K562 (cell line): Measurements from ENCODE around the gene CLDN7. TPM values are rescaled to one million over a fixed set of nuclear protein-coding genes. Genes with fewer than 3 reads are reported as not detected.

Experiments
- EHMT2 ChIP-seq: fragments of 450-650 bp; IDR thresholded peaks from 2 replicates; pipeline ENCODE4 v1.6.1; 2018; ENCODE audit warnings: antibody characterized with exemption
- KLF16 ChIP-seq: IDR thresholded peaks from 2 replicates; pipeline ENCODE4 v1.6.1; 2016; ENCODE audit warnings: antibody characterized with exemption
- NR2C2 ChIP-seq, 2 experiments: fragments of 200-800 bp in 1 of 2; sonication (Bioruptor generic) in 1 of 2; sonication (generic) in 1 of 2; formaldehyde crosslinking in 1 of 2; IDR thresholded peaks; 2 replicates each; pipeline versions ENCODE4 v1.6.1 to v1.8.0; 2016 to 2022; ENCODE audit warnings: mild to moderate bottlenecking in 1 of 2, missing compliant biosample characterization in 1 of 2, missing genetic modification characterization in 1 of 2, missing genetic modification reagents in 1 of 2
- VEZF1 ChIP-seq: fragments of 200-800 bp; sonication (Bioruptor generic); IDR thresholded peaks from 2 replicates; pipeline ENCODE4 v1.6.1; 2017; ENCODE audit warnings: missing genetic modification characterization, missing compliant biosample characterization
- ZKSCAN1 ChIP-seq: fragments of 150-350 bp; IDR thresholded peaks from 2 replicates; pipeline ENCODE4 v1.6.1; 2016; ENCODE audit warnings: low read depth, low read length
- ZMIZ1 ChIP-seq, 2 experiments: fragments of 150-350 bp in 1 of 2; IDR thresholded peaks; 2 replicates each; pipeline ENCODE4 v1.6.1; 2012 to 2016; ENCODE audit warnings: low read depth in 2 of 2, low read length in 2 of 2, mild to moderate bottlenecking in 1 of 2, moderate library complexity in 1 of 2
- ZNF134 ChIP-seq: fragments of 250-450 bp; sonication (Bioruptor Pico); conservative IDR thresholded peaks from 2 replicates; pipeline ENCODE4 v1.4.0; 2020
- ZNF140 ChIP-seq: fragments of 250-450 bp; sonication (Bioruptor Pico); IDR thresholded peaks from 2 replicates; pipeline ENCODE4 v1.8.0; 2021; ENCODE audit warnings: moderate library complexity, mild to moderate bottlenecking, inconsistent platforms
- microRNA counts: library from miRNA; unstranded; fragments of <30 nt; microRNA quantifications from one replicate; lab custom pipeline; 2016
- microRNA-seq: library from miRNA; unstranded; fragments of <30 nt; microRNA quantifications from one replicate; pipeline ENCODE4, GENCODE V29; 2018; ENCODE audit warnings: borderline microRNAs expressed
- polyA plus RNA-seq, 8 experiments: library from polyadenylated mRNA; depleted of rRNA in 4 of 8; stranded (reverse) in 5 of 8; unstranded in 3 of 8; fragments of >200 nt; fragmentation: Nextera tagmentation in 2 of 8; fragmentation: Illumina TruSeq in 1 of 8; extraction: Ambion mirVana in 2 of 8; extraction: Trizol in 1 of 8; gene quantifications; 2 replicates each; pipeline versions ENCODE4 v1.2.1 to v1.2.3, GENCODE V29; 2011 to 2014; ENCODE audit warnings: inconsistent platforms in 1 of 8, missing spikeins in 1 of 8
- small RNA-seq: library from RNA; depleted of rRNA; stranded (forward); fragments of <200 nt; gene quantifications from one replicate; pipeline ENCODE3, GENCODE V24; 2014
- total RNA-seq, 7 experiments: library from RNA; depleted of rRNA in 6 of 7; stranded (reverse); fragments of >200 nt in 6 of 7; fragmentation: Illumina TruSeq in 2 of 7; extraction: Trizol in 2 of 7; gene quantifications; 2 replicates each; pipeline versions ENCODE4 v1.2.1 to v1.2.3, GENCODE V29; 2011 to 2021; ENCODE audit warnings: low replicate concordance in 1 of 7

The CLDN7 gene
- total and polyA plus RNA-seq, 9 of the 15 experiments (the other 6 are each of a cell fraction or from before 2014, with no cell fraction given), result 2.2 to 14.5 (median 7.6) TPM

- no peak for TF ChIP-seq ZMIZ1 (IDR thresholded peaks at IDR 0.05; ENCODE audit: low read depth in 2 of 2, low read length in 2 of 2)
- no peak for TF ChIP-seq ZKSCAN1
- TF ChIP-seq VEZF1, result no peak
- no peak for TF ChIP-seq ZNF134 (CRISPR knock-in tag)
- no peak for TF ChIP-seq KLF16
- TF ChIP-seq NR2C2 (CRISPR knock-in tag; IDR thresholded peaks at IDR 0.05), result no peak
- TF ChIP-seq NR2C2 (tag; IDR thresholded peaks at IDR 0.05), result no peak
- TF ChIP-seq EHMT2, result no peak
- TF ChIP-seq ZNF140 (CRISPR knock-in tag), result no peak
- TF ChIP-seq, all 486 proteins: peak for 0
Observed at GRCh38 chr17:7211491-7212273, 50.6 kb downstream of the CLDN7 start (continued).

MicroRNAs within 50 kb of the gene (microRNA counts, 767-probe panel; counts per million panel counts)
- microRNA hsa-miR-324-3p (lab: Ali Mortazavi, UCI) (not detected), microRNA hsa-miR-324-5p (lab: Ali Mortazavi, UCI) (3,928 counts per million, percentile 80 among the panel's probes with 10 or more counts)

Small RNA genes within 50 kb of the gene (microRNA-seq; reads per million reads assigned to microRNA genes)
- gene MIR324, result 572 reads per million, percentile 89 among the genes with 10 or more reads in this experiment

Small RNA genes within 50 kb of the gene (small RNA-seq; reads per million reads assigned to genes)
- gene MIR324 (6.5 reads per million, percentile 94 among the genes with 10 or more reads in this experiment), gene RF00019 (not detected)

Other genes with a start within 250 kb of the CLDN7 start
Only the 7 nearest of the 35 such genes appear.
- gene DVL2, start 28.0 kb downstream of the CLDN7 start, total RNA-seq (2014; rRNA removed), result 39.1 and 42.9 TPM in 2 replicates
- 10.7 and 12.0 TPM in 2 replicates for gene DVL2, start 28.0 kb downstream of the CLDN7 start, total RNA-seq (2014; rRNA removed; fragmentation: Illumina TruSeq; extraction: Trizol)
- 24.3 and 25.9 TPM in 2 replicates for gene DVL2, start 28.0 kb downstream of the CLDN7 start, total RNA-seq (2015; rRNA removed; fragmentation: Illumina TruSeq; extraction: Trizol)
- 44.6 and 49.5 TPM in 2 replicates for gene DVL2, start 28.0 kb downstream of the CLDN7 start, total RNA-seq (2021)
- gene DVL2, start 28.0 kb downstream of the CLDN7 start, polyA plus RNA-seq (2011; rRNA removed), result 3.9 and 7.2 TPM in 2 replicates
- gene DVL2, start 28.0 kb downstream of the CLDN7 start, polyA plus RNA-seq (2014; fragmentation: Illumina TruSeq; extraction: Trizol), result 34.0 and 35.5 TPM in 2 replicates
- gene DVL2, start 28.0 kb downstream of the CLDN7 start, polyA plus RNA-seq (2014; fragmentation: Nextera tagmentation; extraction: Ambion mirVana), result 1 to 10 TPM; 1.3 TPM
- 25.8 and 28.5 TPM in 2 replicates for gene DVL2, start 28.0 kb downstream of the CLDN7 start, polyA plus RNA-seq (2014; rRNA removed)
- gene PHF23, start 23.0 kb downstream of the CLDN7 start, total RNA-seq (2014; rRNA removed), result 39.0 and 49.9 TPM in 2 replicates
- gene PHF23, start 23.0 kb downstream of the CLDN7 start, total RNA-seq (2014; rRNA removed; fragmentation: Illumina TruSeq; extraction: Trizol), result 27.8 and 28.1 TPM in 2 replicates
- gene PHF23, start 23.0 kb downstream of the CLDN7 start, total RNA-seq (2015; rRNA removed; fragmentation: Illumina TruSeq; extraction: Trizol), result 50.1 and 51.1 TPM in 2 replicates
- gene PHF23, start 23.0 kb downstream of the CLDN7 start, total RNA-seq (2021), result 33.7 and 38.6 TPM in 2 replicates
- gene PHF23, start 23.0 kb downstream of the CLDN7 start, polyA plus RNA-seq (2011; rRNA removed), result 25.0 and 32.7 TPM in 2 replicates
- 53.1 and 87.5 TPM in 2 replicates for gene PHF23, start 23.0 kb downstream of the CLDN7 start, polyA plus RNA-seq (2014; fragmentation: Illumina TruSeq; extraction: Trizol)
- 1 to 10 TPM; 7.4 TPM for gene PHF23, start 23.0 kb downstream of the CLDN7 start, polyA plus RNA-seq (2014; fragmentation: Nextera tagmentation; extraction: Ambion mirVana)
- 34.1 and 36.1 TPM in 2 replicates for gene PHF23, start 23.0 kb downstream of the CLDN7 start, polyA plus RNA-seq (2014; rRNA removed)
- gene GABARAP, start 20.0 kb downstream of the CLDN7 start, total RNA-seq (2014; rRNA removed), result 47.5 and 75.8 TPM in 2 replicates
- 104 and 117 TPM in 2 replicates for gene GABARAP, start 20.0 kb downstream of the CLDN7 start, total RNA-seq (2014; rRNA removed; fragmentation: Illumina TruSeq; extraction: Trizol)
- 114 TPM in 2 replicates for gene GABARAP, start 20.0 kb downstream of the CLDN7 start, total RNA-seq (2015; rRNA removed; fragmentation: Illumina TruSeq; extraction: Trizol)
- gene GABARAP, start 20.0 kb downstream of the CLDN7 start, total RNA-seq (2021), result 152 and 155 TPM in 2 replicates
- gene GABARAP, start 20.0 kb downstream of the CLDN7 start, polyA plus RNA-seq (2011; rRNA removed), result 152 and 170 TPM in 2 replicates
- gene GABARAP, start 20.0 kb downstream of the CLDN7 start, polyA plus RNA-seq (2014; fragmentation: Illumina TruSeq; extraction: Trizol), result 309 and 373 TPM in 2 replicates
- gene GABARAP, start 20.0 kb downstream of the CLDN7 start, polyA plus RNA-seq (2014; fragmentation: Nextera tagmentation; extraction: Ambion mirVana), result 100 to 1,000 TPM; 246 to 279 TPM
- 130 and 135 TPM in 2 replicates for gene GABARAP, start 20.0 kb downstream of the CLDN7 start, polyA plus RNA-seq (2014; rRNA removed)
- 28.5 and 34.9 TPM in 2 replicates for gene CTDNEP1, start 10.7 kb downstream of the CLDN7 start, total RNA-seq (2014; rRNA removed)
- 16.6 and 17.8 TPM in 2 replicates for gene CTDNEP1, start 10.7 kb downstream of the CLDN7 start, total RNA-seq (2014; rRNA removed; fragmentation: Illumina TruSeq; extraction: Trizol)
- gene CTDNEP1, start 10.7 kb downstream of the CLDN7 start, total RNA-seq (2015; rRNA removed; fragmentation: Illumina TruSeq; extraction: Trizol), result 22.4 and 23.0 TPM in 2 replicates
- 98.9 and 102 TPM in 2 replicates for gene CTDNEP1, start 10.7 kb downstream of the CLDN7 start, total RNA-seq (2021)
- gene CTDNEP1, start 10.7 kb downstream of the CLDN7 start, polyA plus RNA-seq (2011; rRNA removed), result 61.4 and 81.4 TPM in 2 replicates
- 146 and 150 TPM in 2 replicates for gene CTDNEP1, start 10.7 kb downstream of the CLDN7 start, polyA plus RNA-seq (2014; fragmentation: Illumina TruSeq; extraction: Trizol)
- gene CTDNEP1, start 10.7 kb downstream of the CLDN7 start, polyA plus RNA-seq (2014; fragmentation: Nextera tagmentation; extraction: Ambion mirVana), result 10 to 100 TPM; 10.7 to 13.0 TPM
- gene CTDNEP1, start 10.7 kb downstream of the CLDN7 start, polyA plus RNA-seq (2014; rRNA removed), result 64.6 and 74.6 TPM in 2 replicates
- gene ELP5, start 10.3 kb downstream of the CLDN7 start, total RNA-seq (2014; rRNA removed), result 52.9 and 65.1 TPM in 2 replicates
- gene ELP5, start 10.3 kb downstream of the CLDN7 start, total RNA-seq (2014; rRNA removed; fragmentation: Illumina TruSeq; extraction: Trizol), result 25.5 and 25.7 TPM in 2 replicates
- gene ELP5, start 10.3 kb downstream of the CLDN7 start, total RNA-seq (2015; rRNA removed; fragmentation: Illumina TruSeq; extraction: Trizol), result 36.6 and 38.1 TPM in 2 replicates
- gene ELP5, start 10.3 kb downstream of the CLDN7 start, total RNA-seq (2021), result 61.1 and 61.4 TPM in 2 replicates
- gene ELP5, start 10.3 kb downstream of the CLDN7 start, polyA plus RNA-seq (2011; rRNA removed), result 41.1 and 45.5 TPM in 2 replicates
- 67.2 and 72.9 TPM in 2 replicates for gene ELP5, start 10.3 kb downstream of the CLDN7 start, polyA plus RNA-seq (2014; fragmentation: Illumina TruSeq; extraction: Trizol)
- 10 to 100 TPM; 48.8 to 77.9 TPM for gene ELP5, start 10.3 kb downstream of the CLDN7 start, polyA plus RNA-seq (2014; fragmentation: Nextera tagmentation; extraction: Ambion mirVana)
- gene ELP5, start 10.3 kb downstream of the CLDN7 start, polyA plus RNA-seq (2014; rRNA removed), result 72.9 and 90.0 TPM in 2 replicates
- 1.8 and 2.5 TPM in 2 replicates for gene SLC2A4, start 19.2 kb upstream of the CLDN7 start, total RNA-seq (2014; rRNA removed)
- 0.80 and 0.89 TPM in 2 replicates for gene SLC2A4, start 19.2 kb upstream of the CLDN7 start, total RNA-seq (2014; rRNA removed; fragmentation: Illumina TruSeq; extraction: Trizol)
- gene SLC2A4, start 19.2 kb upstream of the CLDN7 start, total RNA-seq (2015; rRNA removed; fragmentation: Illumina TruSeq; extraction: Trizol), result 0.57 and 0.83 TPM in 2 replicates
- gene SLC2A4, start 19.2 kb upstream of the CLDN7 start, total RNA-seq (2021), result 3.4 and 3.5 TPM in 2 replicates
- 0.74 and 1.6 TPM in 2 replicates for gene SLC2A4, start 19.2 kb upstream of the CLDN7 start, polyA plus RNA-seq (2011; rRNA removed)
- 1.8 and 1.9 TPM in 2 replicates for gene SLC2A4, start 19.2 kb upstream of the CLDN7 start, polyA plus RNA-seq (2014; fragmentation: Illumina TruSeq; extraction: Trizol)
- gene SLC2A4, start 19.2 kb upstream of the CLDN7 start, polyA plus RNA-seq (2014; fragmentation: Nextera tagmentation; extraction: Ambion mirVana), result 1 to 10 TPM; 1.0 to 1.6 TPM
- gene SLC2A4, start 19.2 kb upstream of the CLDN7 start, polyA plus RNA-seq (2014; rRNA removed), result 1.5 and 2.6 TPM in 2 replicates
- gene YBX2, start 32.2 kb upstream of the CLDN7 start, total RNA-seq (2014; rRNA removed), result 0.12 and 0.59 TPM in 2 replicates
- not detected in 2 replicates for gene YBX2, start 32.2 kb upstream of the CLDN7 start, total RNA-seq (2014; rRNA removed; fragmentation: Illumina TruSeq; extraction: Trizol)
- gene YBX2, start 32.2 kb upstream of the CLDN7 start, total RNA-seq (2015; rRNA removed; fragmentation: Illumina TruSeq; extraction: Trizol), result not detected in 2 replicates
- gene YBX2, start 32.2 kb upstream of the CLDN7 start, total RNA-seq (2021), result 0.20 and 0.27 TPM in 2 replicates
- not detected in 2 replicates for gene YBX2, start 32.2 kb upstream of the CLDN7 start, polyA plus RNA-seq (2011; rRNA removed)
- gene YBX2, start 32.2 kb upstream of the CLDN7 start, polyA plus RNA-seq (2014; fragmentation: Illumina TruSeq; extraction: Trizol), result not detected in 2 replicates
- gene YBX2, start 32.2 kb upstream of the CLDN7 start, polyA plus RNA-seq (2014; fragmentation: Nextera tagmentation; extraction: Ambion mirVana), result not detected
- 0.03 TPM in 1 of 2 replicates, not detected in the other for gene YBX2, start 32.2 kb upstream of the CLDN7 start, polyA plus RNA-seq (2014; rRNA removed)